HG03354 (cell line): ENCODE measurements around the gene ZGRF1.
A peak's percentile ranks its signal among the peaks of the same experiment; 100 is the strongest.

Experiments
- ATAC-seq: cut with Tn5 transposase; IDR thresholded peaks from one replicate; pipeline ENCODE4 v1.9.1; 2021; ENCODE audit warnings: mild to moderate bottlenecking; ENCODE audit not compliant: unreplicated experiment, poor library complexity, severe bottlenecking

The ZGRF1 gene

GRCh38 chr4:112519689-112520597 lies 116.8 kb downstream of the ZGRF1 start:
- ATAC-seq: no peak

GRCh38 chr4:112518675-112519074 lies 118.0 kb downstream of the ZGRF1 start:
- no peak for ATAC-seq

- ATAC-seq: no peak
Measured at GRCh38 chr4:112517911-112518310, 118.8 kb downstream of the ZGRF1 start.

- peak; percentile 17 for ATAC-seq
Measured at GRCh38 chr4:112517067-112517634, 119.6 kb downstream of the ZGRF1 start.

- ATAC-seq: peak; percentile 34
Measured at GRCh38 chr4:112516471-112517066, 120.1 kb downstream of the ZGRF1 start.

- ATAC-seq: no peak
Measured at GRCh38 chr4:112516066-112516470, 120.6 kb downstream of the ZGRF1 start, which contains the start of gene NEUROG2. Gene NEUROG2 (minus strand): TSS chr4:112516180. CDS start chr4:112515475, 705 bp downstream.

- ATAC-seq: peak; percentile 39
Measured at GRCh38 chr4:112515198-112516065, 121.3 kb downstream of the ZGRF1 start.

- ATAC-seq: peak; percentile 4
Measured at GRCh38 chr4:112514647-112515197, 122.0 kb downstream of the ZGRF1 start.

GRCh38 chr4:112513971-112514646 lies 122.6 kb downstream of the ZGRF1 start:
- ATAC-seq: peak; percentile 19

GRCh38 chr4:112511803-112512118 lies 124.9 kb downstream of the ZGRF1 start:
- ATAC-seq: no peak

- no peak for ATAC-seq
Measured at GRCh38 chr4:112511093-112511802, 125.5 kb downstream of the ZGRF1 start.

- ATAC-seq: no peak
Measured at GRCh38 chr4:112510291-112511092, 126.2 kb downstream of the ZGRF1 start.

GRCh38 chr4:112509243-112510141 lies 127.2 kb downstream of the ZGRF1 start:
- no peak for ATAC-seq

GRCh38 chr4:112508356-112508755 lies 128.4 kb downstream of the ZGRF1 start:
- ATAC-seq: no peak

- no peak for ATAC-seq
Measured at GRCh38 chr4:112504807-112505206, 131.9 kb downstream of the ZGRF1 start.

- ATAC-seq: no peak
Measured at GRCh38 chr4:112502871-112503270, 133.8 kb downstream of the ZGRF1 start.

GRCh38 chr4:112492321-112492720 lies 144.4 kb downstream of the ZGRF1 start:
- no peak for ATAC-seq
